ENCODE data around the gene CASZ1. TPM values are rescaled to one million over a fixed set of nuclear protein-coding genes. Genes with fewer than 3 reads are reported as not detected.

Gene CASZ1
- total RNA-seq, 1 donor from 2014 or later = 4.0 TPM

DNA sequence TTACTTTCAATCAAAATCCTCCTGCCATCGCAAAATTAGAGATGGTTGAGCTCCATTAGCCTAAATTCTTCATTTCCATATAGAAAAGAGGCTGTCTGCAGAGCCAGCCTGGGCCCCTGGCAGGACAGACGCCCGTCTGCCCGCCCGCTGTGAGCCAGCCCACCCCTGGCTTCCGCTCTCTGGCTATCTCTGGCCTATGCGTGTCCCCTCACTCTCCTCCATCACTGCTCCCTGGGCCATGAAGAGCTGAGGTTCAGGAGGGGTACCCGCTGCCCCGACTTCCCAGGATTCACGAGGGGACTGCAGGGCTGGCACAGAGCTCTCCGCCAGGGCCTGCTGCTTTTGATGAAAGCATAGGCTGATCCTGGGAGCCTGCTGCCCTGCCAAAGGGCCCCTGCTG, 117.6 kb downstream of the CASZ1 start:
- H3K27me3 ChIP-seq (ENCODE audit: insufficient read depth, low read length) = no peaks in the 10 kb centered on the region
- H4K20me1 ChIP-seq (ENCODE audit: insufficient read depth, low read length) = no peaks in the 10 kb centered on the region
- no peak for FAIRE-seq
- H3K79me2 ChIP-seq (ENCODE audit: insufficient read depth, low read length) = no peaks in the 10 kb centered on the region
- TF ChIP-seq EZH2 (IDR thresholded peaks at IDR 0.05; ENCODE audit: insufficient read depth, low read length) = no peak
- TF ChIP-seq, protein P1, sequence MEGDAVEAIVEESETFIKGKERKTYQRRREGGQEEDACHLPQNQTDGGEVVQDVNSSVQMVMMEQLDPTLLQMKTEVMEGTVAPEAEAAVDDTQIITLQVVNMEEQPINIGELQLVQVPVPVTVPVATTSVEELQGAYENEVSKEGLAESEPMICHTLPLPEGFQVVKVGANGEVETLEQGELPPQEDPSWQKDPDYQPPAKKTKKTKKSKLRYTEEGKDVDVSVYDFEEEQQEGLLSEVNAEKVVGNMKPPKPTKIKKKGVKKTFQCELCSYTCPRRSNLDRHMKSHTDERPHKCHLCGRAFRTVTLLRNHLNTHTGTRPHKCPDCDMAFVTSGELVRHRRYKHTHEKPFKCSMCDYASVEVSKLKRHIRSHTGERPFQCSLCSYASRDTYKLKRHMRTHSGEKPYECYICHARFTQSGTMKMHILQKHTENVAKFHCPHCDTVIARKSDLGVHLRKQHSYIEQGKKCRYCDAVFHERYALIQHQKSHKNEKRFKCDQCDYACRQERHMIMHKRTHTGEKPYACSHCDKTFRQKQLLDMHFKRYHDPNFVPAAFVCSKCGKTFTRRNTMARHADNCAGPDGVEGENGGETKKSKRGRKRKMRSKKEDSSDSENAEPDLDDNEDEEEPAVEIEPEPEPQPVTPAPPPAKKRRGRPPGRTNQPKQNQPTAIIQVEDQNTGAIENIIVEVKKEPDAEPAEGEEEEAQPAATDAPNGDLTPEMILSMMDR (IDR thresholded peaks at IDR 0.05; ENCODE audit: insufficient read depth, low read depth, low read length) = no peak
- H3K27me3 Mint-ChIP-seq (ENCODE audit: low read depth, unreplicated experiment) = peaks cover 17% of the 10 kb centered on the region
- H3K9me3 Mint-ChIP-seq (ENCODE audit: unreplicated experiment) = no peaks in the 10 kb centered on the region
- no peak overlapping the region for H3K4me3 Mint-ChIP-seq (ENCODE audit: unreplicated experiment)
- DNase-seq (ENCODE audit: low read depth) = no peak
- H3K9me3 ChIP-seq (ENCODE audit: insufficient read depth, low read depth, low read length) = no peaks in the 10 kb centered on the region
- no peak overlapping the region for H3K4me2 ChIP-seq (ENCODE audit: low read length)
- H3K4me3 ChIP-seq (ENCODE audit: insufficient read depth, low read depth, low read length) = no peak overlapping the region
- no peak overlapping the region for H3K27ac Mint-ChIP-seq (ENCODE audit: unreplicated experiment)
- H3K36me3 Mint-ChIP-seq (ENCODE audit: low read depth, unreplicated experiment) = no peaks in the 10 kb centered on the region
- peaks cover 16% of the 10 kb centered on the region for H3K4me1 Mint-ChIP-seq (ENCODE audit: low read depth, unreplicated experiment)
- H2AFZ ChIP-seq (ENCODE audit: low read depth, low read length) = no peak overlapping the region
- H3K9ac ChIP-seq (ENCODE audit: low read length) = no peak overlapping the region
- H3K27ac ChIP-seq (ENCODE audit: low read depth, low read length) = no peak overlapping the region
- no peaks in the 10 kb centered on the region for H3K4me1 ChIP-seq (ENCODE audit: insufficient read depth, low read length)
- H3K36me3 ChIP-seq (ENCODE audit: insufficient read depth, low read length) = no peaks in the 10 kb centered on the region

- no peak overlapping the region for H3K4me3 Mint-ChIP-seq (ENCODE audit: unreplicated experiment)
- peaks cover 15% of the 10 kb centered on the region for H3K27me3 Mint-ChIP-seq (ENCODE audit: low read depth, unreplicated experiment)
- no peaks in the 10 kb centered on the region for H3K36me3 Mint-ChIP-seq (ENCODE audit: low read depth, unreplicated experiment)
- H3K4me1 Mint-ChIP-seq (ENCODE audit: low read depth, unreplicated experiment) = peaks cover 16% of the 10 kb centered on the region
- H3K9me3 Mint-ChIP-seq (ENCODE audit: unreplicated experiment) = no peaks in the 10 kb centered on the region
- Histone ChIP-seq H3K4me3 (ENCODE audit: insufficient read depth, low read depth, low read length) (no peak overlapping the region), H3K9me3 (ENCODE audit: insufficient read depth, low read depth, low read length) (no peaks in the 10 kb centered on the region), H3K27me3 (ENCODE audit: insufficient read depth, low read length) (no peaks in the 10 kb centered on the region), H2AFZ (ENCODE audit: low read depth, low read length) (no peak overlapping the region), H3K36me3 (ENCODE audit: insufficient read depth, low read length) (no peaks in the 10 kb centered on the region), H3K4me1 (ENCODE audit: insufficient read depth, low read length) (no peaks in the 10 kb centered on the region), H3K79me2 (ENCODE audit: insufficient read depth, low read length) (no peaks in the 10 kb centered on the region), H3K9ac (ENCODE audit: low read length) (no peak overlapping the region), H4K20me1 (ENCODE audit: insufficient read depth, low read length) (no peaks in the 10 kb centered on the region), H3K4me2 (ENCODE audit: low read length) (no peak overlapping the region), H3K27ac (ENCODE audit: low read depth, low read length) (no peak overlapping the region)
- no peak overlapping the region for H3K27ac Mint-ChIP-seq (ENCODE audit: unreplicated experiment)
- FAIRE-seq (no peak), DNase-seq (ENCODE audit: low read depth) (no peak)
- TF ChIP-seq, protein P1 (IDR thresholded peaks at IDR 0.05; ENCODE audit: insufficient read depth, low read depth, low read length) = no peak
- TF ChIP-seq EZH2 (IDR thresholded peaks at IDR 0.05; ENCODE audit: insufficient read depth, low read length) = no peak
Measured at GRCh38 chr1:10678402-10678801, 118.0 kb downstream of the CASZ1 start.

- TF ChIP-seq, protein P1 (IDR thresholded peaks at IDR 0.05; ENCODE audit: insufficient read depth, low read depth, low read length) = no peak
- no peak for TF ChIP-seq EZH2 (IDR thresholded peaks at IDR 0.05; ENCODE audit: insufficient read depth, low read length)
- Mint-ChIP-seq H3K4me3 (ENCODE audit: unreplicated experiment) (no peak overlapping the region), H3K4me1 (ENCODE audit: low read depth, unreplicated experiment) (peaks cover 12% of the 10 kb centered on the region), H3K27ac (ENCODE audit: unreplicated experiment) (no peak overlapping the region), H3K27me3 (ENCODE audit: low read depth, unreplicated experiment) (peaks cover 14% of the 10 kb centered on the region), H3K36me3 (ENCODE audit: low read depth, unreplicated experiment) (no peaks in the 10 kb centered on the region), H3K9me3 (ENCODE audit: unreplicated experiment) (no peaks in the 10 kb centered on the region)
- no peaks in the 10 kb centered on the region for H3K4me1 ChIP-seq (ENCODE audit: insufficient read depth, low read length)
- H3K9ac ChIP-seq (ENCODE audit: low read length) = no peak overlapping the region
- H3K4me2 ChIP-seq (ENCODE audit: low read length) = no peak overlapping the region
- no peak overlapping the region for H3K27ac ChIP-seq (ENCODE audit: low read depth, low read length)
- no peak overlapping the region for H2AFZ ChIP-seq (ENCODE audit: low read depth, low read length)
- FAIRE-seq = no peak
- H3K36me3 ChIP-seq (ENCODE audit: insufficient read depth, low read length) = no peaks in the 10 kb centered on the region
- no peak for DNase-seq (ENCODE audit: low read depth)
- no peak overlapping the region for H3K4me3 ChIP-seq (ENCODE audit: insufficient read depth, low read depth, low read length)
- H3K9me3 ChIP-seq (ENCODE audit: insufficient read depth, low read depth, low read length) = no peaks in the 10 kb centered on the region
- no peaks in the 10 kb centered on the region for H3K27me3 ChIP-seq (ENCODE audit: insufficient read depth, low read length)
- H3K79me2 ChIP-seq (ENCODE audit: insufficient read depth, low read length) = no peaks in the 10 kb centered on the region
- no peaks in the 10 kb centered on the region for H4K20me1 ChIP-seq (ENCODE audit: insufficient read depth, low read length)
Measured at GRCh38 chr1:10677491-10678391, 118.7 kb downstream of the CASZ1 start.
